Ovary (tissue), 3 donors: ENCODE data around the gene NEO1.

Experiments
- POLR2A ChIP-seq: fragments of 450-650 bp; IDR thresholded peaks from one replicate; pipeline ENCODE4 v1.6.1; 2017; ENCODE audit warnings: antibody characterized with exemption, mild to moderate bottlenecking, moderate library complexity
- TF ChIP-seq, protein P1 (sequence below), 3 donors: fragments of 450-650 bp in 2 of 3; fragments of 200-600 bp in 1 of 3; IDR thresholded peaks; one replicate each; pipeline versions ENCODE4 v1.5.1 to v1.8.0; 2016 to 2022; ENCODE audit warnings: antibody characterized with exemption in 3 of 3, mild to moderate bottlenecking in 1 of 3
- donor health status: DM: no; HTN: no; CAD: no.

- TF ChIP-seq, protein P1, sequence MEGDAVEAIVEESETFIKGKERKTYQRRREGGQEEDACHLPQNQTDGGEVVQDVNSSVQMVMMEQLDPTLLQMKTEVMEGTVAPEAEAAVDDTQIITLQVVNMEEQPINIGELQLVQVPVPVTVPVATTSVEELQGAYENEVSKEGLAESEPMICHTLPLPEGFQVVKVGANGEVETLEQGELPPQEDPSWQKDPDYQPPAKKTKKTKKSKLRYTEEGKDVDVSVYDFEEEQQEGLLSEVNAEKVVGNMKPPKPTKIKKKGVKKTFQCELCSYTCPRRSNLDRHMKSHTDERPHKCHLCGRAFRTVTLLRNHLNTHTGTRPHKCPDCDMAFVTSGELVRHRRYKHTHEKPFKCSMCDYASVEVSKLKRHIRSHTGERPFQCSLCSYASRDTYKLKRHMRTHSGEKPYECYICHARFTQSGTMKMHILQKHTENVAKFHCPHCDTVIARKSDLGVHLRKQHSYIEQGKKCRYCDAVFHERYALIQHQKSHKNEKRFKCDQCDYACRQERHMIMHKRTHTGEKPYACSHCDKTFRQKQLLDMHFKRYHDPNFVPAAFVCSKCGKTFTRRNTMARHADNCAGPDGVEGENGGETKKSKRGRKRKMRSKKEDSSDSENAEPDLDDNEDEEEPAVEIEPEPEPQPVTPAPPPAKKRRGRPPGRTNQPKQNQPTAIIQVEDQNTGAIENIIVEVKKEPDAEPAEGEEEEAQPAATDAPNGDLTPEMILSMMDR (IDR thresholded peaks at IDR 0.05): no peak
- no peak for TF ChIP-seq POLR2A
Measured at GRCh38 chr15:73293773-73294172, 241.5 kb downstream of the NEO1 start.
